Ectodermal cell (in vitro differentiated cells): Measurements from ENCODE around the gene SEMA3F. TPM values are rescaled to one million over a fixed set of nuclear protein-coding genes. Genes with fewer than 3 reads are reported as not detected.
A peak's percentile ranks its signal among the peaks of the same experiment; 100 is the strongest.

ENCODE experiments used
- H3K27ac ChIP-seq: 2 replicates; pipeline ENCODE4 v1.7.0; 2013; ENCODE audit warnings: mild to moderate bottlenecking, low read depth, low read length; ENCODE audit not compliant: insufficient read depth, poor library complexity, severe bottlenecking
- H3K27me3 ChIP-seq: 2 replicates; pipeline ENCODE4 v1.7.0; 2013; ENCODE audit warnings: mild to moderate bottlenecking, low read length; ENCODE audit not compliant: insufficient read depth, control insufficient read depth, poor library complexity, severe bottlenecking
- H3K36me3 ChIP-seq: one replicate; pipeline ENCODE4 v1.7.0; 2013; ENCODE audit warnings: low read length; ENCODE audit not compliant: control insufficient read depth, insufficient read depth
- H3K4me1 ChIP-seq: one replicate; pipeline ENCODE4 v1.7.0; 2013; ENCODE audit warnings: low read length; ENCODE audit not compliant: control insufficient read depth, insufficient read depth
- H3K4me3 ChIP-seq: 2 replicates; pipeline ENCODE4 v1.7.0; 2013; ENCODE audit warnings: low read depth, low read length, control low read depth; ENCODE audit not compliant: insufficient read depth
- H3K9me3 ChIP-seq: 2 replicates; pipeline ENCODE4 v1.7.0; 2013; ENCODE audit warnings: mild to moderate bottlenecking, low read length, moderate library complexity; ENCODE audit not compliant: control insufficient read depth
- WGBS, 2 experiments: methylation state at CpG; one replicate each; pipeline ENCODE4 v1.1.7; 2013; ENCODE audit warnings: missing lambda C conversion rate in 2 of 2; 5-methylcytosine and 5-hydroxymethylcytosine counted together
- polyA plus RNA-seq, 4 experiments: library from polyadenylated mRNA; stranded (reverse); fragments of 50-300 nt; gene quantifications; one replicate each; pipeline ENCODE4 v1.2.3, GENCODE V29; 2013

SEMA3F gene
- polyA plus RNA-seq (2013, experiment 1 of 4), result 57.7 TPM
- 55.4 TPM for polyA plus RNA-seq (2013, experiment 2 of 4)
- polyA plus RNA-seq (2013, experiment 3 of 4), result 39.7 TPM
- 41.2 TPM for polyA plus RNA-seq (2013, experiment 4 of 4)

GRCh38 chr3:50154840-50155490, at the start of gene SEMA3F:
TSS of gene SEMA3F (plus strand) at chr3:50155324. CDS start at chr3:50159623, 4,299 bp downstream.
- Histone ChIP-seq H3K4me3 (peak within 1 kb of the TSS; percentile 68), H3K4me1 (peaks cover 49% of the 10 kb centered on the region), H3K36me3 (no peaks in the 10 kb centered on the region), H3K27ac (no peak within 1 kb of the TSS), H3K9me3 (no peaks in the 10 kb centered on the region), H3K27me3 (peaks cover 33% of the 10 kb centered on the region)
- WGBS, 2 experiments, result 0% methylated on average over 98 of the region's 98 CpGs

GRCh38 chr3:50111757-50112156, 43.4 kb upstream of the SEMA3F start:
- Histone ChIP-seq H3K27me3 (no peaks in the 10 kb centered on the region), H3K36me3 (peaks cover 95% of the 10 kb centered on the region), H3K9me3 (no peaks in the 10 kb centered on the region), H3K4me1 (no peaks in the 10 kb centered on the region), H3K27ac (no peak overlapping the region), H3K4me3 (no peak overlapping the region)
- WGBS, 2 experiments, result 85 to 94% methylated on average over 4 of the region's 5 CpGs

GRCh38 chr3:50112462-50112861, 42.7 kb upstream of the SEMA3F start:
- WGBS, 2 experiments, result 96 to 98% methylated on average over 3 of the region's 3 CpGs
- H3K27me3 ChIP-seq, result no peaks in the 10 kb centered on the region
- no peaks in the 10 kb centered on the region for H3K4me1 ChIP-seq
- H3K9me3 ChIP-seq, result no peaks in the 10 kb centered on the region
- no peak overlapping the region for H3K4me3 ChIP-seq
- no peak overlapping the region for H3K27ac ChIP-seq
- H3K36me3 ChIP-seq, result peaks cover 95% of the 10 kb centered on the region

DNA sequence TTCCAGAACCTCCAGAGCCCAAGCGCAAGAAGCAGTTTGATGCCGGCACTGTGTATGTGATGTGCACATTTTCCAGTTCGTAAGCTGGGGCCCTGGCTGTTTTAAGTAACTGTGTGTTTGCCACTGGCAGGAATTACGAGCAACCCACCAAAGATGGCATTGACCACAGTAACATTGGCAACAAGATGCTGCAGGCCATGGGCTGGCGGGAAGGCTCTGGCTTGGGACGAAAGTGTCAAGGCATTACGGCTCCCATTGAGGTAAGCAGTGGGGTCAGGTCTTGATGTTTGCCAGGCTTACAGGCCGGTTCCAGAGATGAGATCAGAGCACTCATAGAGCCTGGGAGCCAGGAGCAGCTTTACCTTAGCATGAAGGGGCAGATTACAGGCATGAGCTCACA, 38.0 kb upstream of the SEMA3F start:
- H3K4me1 ChIP-seq, result no peaks in the 10 kb centered on the region
- WGBS, 2 experiments, result 96 to 98% methylated on average over 8 of the region's 8 CpGs
- no peaks in the 10 kb centered on the region for H3K27me3 ChIP-seq
- no peak overlapping the region for H3K4me3 ChIP-seq
- H3K27ac ChIP-seq, result no peak overlapping the region
- H3K9me3 ChIP-seq, result no peaks in the 10 kb centered on the region
- H3K36me3 ChIP-seq, result peaks cover 64% of the 10 kb centered on the region

DNA sequence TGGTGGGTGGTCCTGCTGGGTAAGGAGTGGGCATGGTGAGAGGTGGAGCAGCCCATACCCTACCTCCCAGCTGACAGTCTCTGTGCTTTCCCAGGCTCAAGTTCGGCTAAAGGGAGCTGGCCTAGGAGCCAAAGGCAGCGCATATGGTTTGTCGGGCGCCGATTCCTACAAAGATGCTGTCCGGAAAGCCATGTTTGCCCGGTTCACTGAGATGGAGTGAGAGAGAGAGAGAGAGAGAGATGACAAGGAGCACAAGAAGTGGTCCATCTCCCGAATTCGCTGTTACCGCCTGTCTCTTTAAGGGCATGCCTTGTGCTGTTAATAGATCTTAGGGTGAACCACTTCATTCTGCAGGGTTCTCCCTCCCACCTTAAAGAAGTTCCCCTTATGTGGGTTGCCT, 36.9 kb upstream of the SEMA3F start:
- H3K9me3 ChIP-seq, result no peaks in the 10 kb centered on the region
- no peaks in the 10 kb centered on the region for H3K4me1 ChIP-seq
- no peak overlapping the region for H3K4me3 ChIP-seq
- peaks cover 55% of the 10 kb centered on the region for H3K36me3 ChIP-seq
- no peak overlapping the region for H3K27ac ChIP-seq
- no peaks in the 10 kb centered on the region for H3K27me3 ChIP-seq
- WGBS, 2 experiments, result 97% methylated on average over 10 of the region's 10 CpGs

GRCh38 chr3:50119786-50120185, 35.3 kb upstream of the SEMA3F start:
- Histone ChIP-seq H3K27ac (no peak overlapping the region), H3K4me3 (no peak overlapping the region), H3K36me3 (peaks cover 39% of the 10 kb centered on the region), H3K4me1 (peaks cover 5% of the 10 kb centered on the region), H3K9me3 (no peaks in the 10 kb centered on the region), H3K27me3 (no peaks in the 10 kb centered on the region)
- WGBS, 2 experiments, result 92 to 99% methylated on average over 3 of the region's 3 CpGs

GRCh38 chr3:50120364-50121071, 34.6 kb upstream of the SEMA3F start:
- Histone ChIP-seq H3K36me3 (peaks cover 32% of the 10 kb centered on the region), H3K9me3 (no peaks in the 10 kb centered on the region), H3K4me1 (peaks cover 12% of the 10 kb centered on the region), H3K27me3 (no peaks in the 10 kb centered on the region), H3K27ac (no peak overlapping the region), H3K4me3 (no peak overlapping the region)
- 93 to 95% methylated on average over 10 of the region's 10 CpGs for WGBS, 2 experiments

DNA sequence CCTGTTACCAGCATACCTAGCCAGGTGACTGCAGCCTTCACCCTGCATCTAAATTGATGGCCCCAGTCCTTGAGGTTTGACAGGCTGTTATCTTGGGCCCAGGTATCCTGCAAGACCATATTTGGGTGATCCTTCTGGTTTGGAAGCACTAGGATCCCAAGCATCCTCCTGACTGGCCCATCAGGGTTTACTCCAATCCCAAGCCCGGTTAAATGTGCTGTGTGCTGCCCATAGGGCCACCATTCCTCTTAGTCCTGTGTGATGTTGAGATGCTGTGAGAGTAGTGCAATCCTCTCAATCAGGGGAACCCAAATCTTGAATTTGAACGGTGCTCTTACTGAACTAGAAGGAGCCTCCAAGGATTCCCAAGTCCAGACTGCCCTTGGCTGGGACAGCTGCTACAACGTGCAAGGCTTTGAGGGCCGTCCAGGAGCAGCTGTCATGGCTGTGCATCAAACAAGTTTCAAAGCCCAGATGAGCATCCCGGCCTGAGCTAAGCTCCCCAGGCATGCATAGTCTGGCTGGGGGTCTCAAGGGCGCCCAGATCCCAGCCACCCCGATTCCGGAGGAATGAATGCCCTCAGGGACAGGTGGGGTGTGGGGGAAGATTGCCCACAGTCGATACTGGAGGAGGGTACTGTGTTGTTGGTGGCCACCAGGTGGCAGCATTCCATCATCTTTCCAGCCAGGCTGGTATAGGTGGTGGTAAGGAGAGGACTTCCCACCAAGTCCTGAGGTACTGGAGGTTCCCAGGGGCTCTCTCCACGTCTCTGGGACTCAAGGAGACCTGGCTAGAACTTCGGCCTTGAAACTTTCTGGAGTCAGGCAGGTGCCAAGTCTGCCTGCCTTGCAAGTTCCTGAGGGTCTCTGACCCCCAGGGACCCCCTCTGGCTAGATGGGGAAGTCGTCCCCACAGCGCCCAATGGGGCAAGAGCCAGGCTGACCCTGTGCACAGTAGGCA, 33.8 kb upstream of the SEMA3F start:
- Histone ChIP-seq H3K9me3 (no peaks in the 10 kb centered on the region), H3K4me1 (peaks cover 20% of the 10 kb centered on the region), H3K36me3 (peaks cover 23% of the 10 kb centered on the region), H3K27ac (no peak overlapping the region), H3K4me3 (no peak overlapping the region), H3K27me3 (no peaks in the 10 kb centered on the region)
- 52 to 54% methylated on average over 13 of the region's 13 CpGs for WGBS, 2 experiments

DNA sequence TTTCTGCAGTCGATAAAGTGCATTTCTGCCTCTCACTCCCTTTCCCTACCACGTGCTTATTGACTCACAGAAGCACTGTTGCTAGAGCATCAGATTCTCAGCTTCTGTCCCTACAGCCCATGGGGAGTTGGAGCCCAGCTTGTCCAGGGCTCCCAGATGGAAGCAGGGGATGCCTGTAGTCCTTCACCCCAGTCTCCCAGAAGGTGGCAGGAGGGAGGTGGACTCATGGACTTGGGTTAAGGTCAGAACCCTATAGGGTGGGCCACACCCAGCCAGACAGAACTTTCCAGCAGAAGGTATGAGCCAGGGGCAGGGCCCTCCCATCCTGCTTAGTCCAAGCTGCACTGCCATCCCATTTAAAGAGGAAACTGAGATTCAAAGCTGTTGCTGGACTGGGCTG, 33.1 kb upstream of the SEMA3F start:
- H3K4me3 ChIP-seq, result no peak overlapping the region
- no peaks in the 10 kb centered on the region for H3K27me3 ChIP-seq
- no peaks in the 10 kb centered on the region for H3K9me3 ChIP-seq
- peaks cover 27% of the 10 kb centered on the region for H3K4me1 ChIP-seq
- 91 to 95% methylated on average over 2 of the region's 2 CpGs for WGBS, 2 experiments
- no peak overlapping the region for H3K27ac ChIP-seq
- peaks cover 17% of the 10 kb centered on the region for H3K36me3 ChIP-seq
